ENCODE results near the gene ZNF283. TPM values are rescaled to one million over a fixed set of nuclear protein-coding genes. Genes with fewer than 3 reads are reported as not detected.
"Not testable (repeated sequence)": the region's sequence is repeated elsewhere in the genome, so short reads cannot be mapped to it uniquely, and the experiment has no call there.

The ZNF283 gene
- total RNA-seq, 1 donor from 2014 or later: 15.2 TPM

- DNase-seq (ENCODE audit: low spot score): no peak
- intact Hi-C loops (cut with DNase I): no loop called here
Observed at GRCh38 chr19:43798026-43798545, 29.0 kb upstream of the ZNF283 start.

GRCh38 chr19:43798546-43799409, 28.3 kb upstream of the ZNF283 start:
- intact Hi-C loops (cut with DNase I): no loop called here
- DNase-seq (ENCODE audit: low spot score): no peak

GRCh38 chr19:43799502-43800142, 27.5 kb upstream of the ZNF283 start:
- DNase-seq (ENCODE audit: low spot score): no peak
- intact Hi-C loops (cut with DNase I): no loop called here

- intact Hi-C loops (cut with DNase I): no loop called here
- DNase-seq (ENCODE audit: low spot score): no peak
Observed at GRCh38 chr19:43802216-43802951, 24.7 kb upstream of the ZNF283 start, which contains the start of gene LYPD5. Gene LYPD5 (minus strand): TSS chr19:43802447. CDS start chr19:43802380, 67 bp downstream.

DNA sequence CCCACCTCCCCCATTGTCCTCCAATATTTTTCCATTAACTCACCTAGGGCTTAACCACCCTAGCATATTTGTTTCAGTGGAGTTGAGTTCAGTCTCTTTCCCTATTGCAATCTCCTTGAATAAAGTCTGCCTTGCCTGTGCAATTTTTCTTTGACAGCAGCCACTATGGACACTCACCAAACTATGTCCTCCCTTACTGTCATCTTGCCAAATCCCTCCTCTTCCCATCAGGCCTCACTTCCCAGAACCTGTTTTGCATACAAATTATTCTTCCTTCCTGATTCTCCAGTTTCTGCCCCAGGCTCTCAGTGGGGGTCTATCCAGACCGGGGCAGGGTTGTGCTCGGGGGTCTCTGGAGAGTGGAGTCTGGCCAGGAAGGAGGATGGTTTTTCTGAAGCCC, 22.7 kb upstream of the ZNF283 start:
- intact Hi-C loops (cut with DNase I): no loop called here
- no peak for DNase-seq (ENCODE audit: low spot score)

DNA sequence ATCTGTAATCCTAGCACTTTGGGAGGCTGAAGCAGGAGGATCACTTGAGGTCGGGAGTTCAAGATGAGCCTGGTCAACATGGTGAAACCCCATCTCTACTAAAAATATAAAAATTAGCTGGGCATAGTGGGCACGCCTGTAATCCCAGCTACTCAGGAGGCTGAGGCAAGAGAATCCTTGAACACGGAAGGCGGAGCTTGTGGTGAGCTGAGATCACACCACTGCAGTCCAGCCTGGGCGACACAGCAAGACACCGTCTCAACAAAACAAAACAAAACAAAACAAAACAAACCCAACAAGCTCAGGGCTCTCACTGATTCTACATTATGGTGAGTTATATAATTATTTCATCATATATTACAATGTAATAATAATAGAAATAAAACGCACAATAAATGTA, 20.7 kb upstream of the ZNF283 start:
- intact Hi-C loops (cut with DNase I); DNase-seq (ENCODE audit: low spot score): not testable (repeated sequence)

GRCh38 chr19:43806848-43807247, 20.3 kb upstream of the ZNF283 start:
- no peak for DNase-seq (ENCODE audit: low spot score)
- intact Hi-C loops (cut with DNase I): no loop called here

- intact Hi-C loops (cut with DNase I): no loop called here
- DNase-seq (ENCODE audit: low spot score): no peak
Observed at GRCh38 chr19:43807651-43808050, 19.5 kb upstream of the ZNF283 start.

DNA sequence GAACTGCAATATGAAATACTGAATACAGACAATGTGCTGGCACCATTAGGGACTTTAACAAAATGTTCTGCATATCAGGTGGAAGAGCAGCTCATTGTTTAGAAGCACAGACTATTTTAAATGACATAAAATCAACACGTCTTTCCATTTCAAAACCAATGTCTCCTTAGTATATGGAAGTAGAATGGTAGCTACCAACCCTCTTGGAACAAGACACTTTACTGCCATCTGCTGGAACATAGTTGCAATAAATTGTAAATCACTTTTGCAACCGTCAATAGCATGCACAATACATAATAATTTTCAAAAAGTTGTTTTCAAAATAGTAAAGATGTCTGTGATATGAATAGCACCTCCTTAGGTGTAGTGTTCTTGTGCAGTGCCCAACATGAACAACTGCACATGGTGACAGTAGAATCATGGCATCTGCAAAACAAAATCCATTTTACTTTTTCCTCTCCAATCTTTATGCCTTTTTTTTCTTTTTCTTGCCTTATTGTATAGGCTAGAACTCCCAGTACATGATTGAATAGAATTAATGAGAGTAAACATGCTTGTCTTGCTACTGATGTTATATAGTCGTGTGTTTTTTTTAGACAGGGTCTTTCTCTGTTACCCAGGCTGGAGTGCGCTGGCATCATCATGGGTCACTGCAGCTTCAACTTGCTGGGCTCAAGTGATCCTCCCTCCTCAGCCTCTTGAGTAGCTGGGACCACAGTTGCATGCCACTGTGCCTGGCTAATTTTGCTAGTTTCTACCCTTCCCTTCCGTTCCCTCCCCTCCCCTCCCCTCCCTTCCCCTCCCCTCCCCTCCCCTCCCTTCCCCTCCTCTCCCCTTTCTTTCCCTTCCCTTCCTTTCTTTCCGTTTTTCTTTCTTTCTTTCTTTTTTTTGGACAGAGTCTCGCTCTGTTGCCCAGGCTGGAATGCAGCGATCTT, 17.1 kb upstream of the ZNF283 start:
- intact Hi-C loops (cut with DNase I): no loop called here

DNA sequence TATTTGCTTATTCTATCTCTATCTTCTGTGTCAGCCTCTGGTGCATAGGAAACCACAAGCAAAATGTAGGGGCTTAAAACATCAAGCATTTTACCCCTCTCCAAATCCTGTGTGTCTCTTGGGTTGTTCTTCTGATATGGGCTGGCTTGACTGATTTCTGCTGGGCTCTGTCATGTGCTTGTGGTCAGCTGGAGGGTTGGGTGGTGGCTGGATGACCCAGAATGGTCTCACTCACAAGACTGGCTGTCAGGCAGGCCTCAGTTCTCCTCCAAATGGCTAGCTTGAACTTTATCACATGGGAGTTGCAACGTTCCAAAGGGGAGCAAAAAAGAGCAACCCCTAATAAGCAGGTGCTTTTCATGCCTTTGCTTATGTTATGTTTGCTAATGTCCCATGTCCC, 15.3 kb upstream of the ZNF283 start:
- intact Hi-C loops (cut with DNase I): no loop called here
- no peak for DNase-seq (ENCODE audit: low spot score)

More for the DNA sequence above, 17.1 kb upstream of the ZNF283 start:
- no peak for DNase-seq (ENCODE audit: low spot score)

- DNase-seq (ENCODE audit: low spot score): no peak
- intact Hi-C loops (cut with DNase I): no loop called here
Observed at GRCh38 chr19:43812259-43812658, 14.9 kb upstream of the ZNF283 start.

DNA sequence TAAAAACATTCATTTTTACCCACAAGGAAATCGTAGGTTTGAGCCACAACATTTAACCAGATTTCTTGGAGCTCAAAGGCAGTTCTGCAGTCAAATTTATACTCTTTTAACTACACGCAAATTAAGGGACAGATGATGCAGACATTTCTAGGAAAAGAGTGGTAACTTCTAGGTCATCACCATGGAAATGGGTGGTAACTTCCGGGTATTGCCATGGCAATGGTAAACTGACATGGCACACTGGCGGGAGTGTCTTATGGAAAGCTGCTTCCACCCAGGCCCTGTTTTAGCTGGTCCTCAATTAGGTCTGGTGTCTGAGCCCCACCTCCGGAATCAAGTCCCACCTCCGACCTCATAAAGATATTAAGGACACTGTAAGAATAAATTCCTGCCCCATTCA, 14.4 kb upstream of the ZNF283 start:
- intact Hi-C loops (cut with DNase I): no loop called here

DNA sequence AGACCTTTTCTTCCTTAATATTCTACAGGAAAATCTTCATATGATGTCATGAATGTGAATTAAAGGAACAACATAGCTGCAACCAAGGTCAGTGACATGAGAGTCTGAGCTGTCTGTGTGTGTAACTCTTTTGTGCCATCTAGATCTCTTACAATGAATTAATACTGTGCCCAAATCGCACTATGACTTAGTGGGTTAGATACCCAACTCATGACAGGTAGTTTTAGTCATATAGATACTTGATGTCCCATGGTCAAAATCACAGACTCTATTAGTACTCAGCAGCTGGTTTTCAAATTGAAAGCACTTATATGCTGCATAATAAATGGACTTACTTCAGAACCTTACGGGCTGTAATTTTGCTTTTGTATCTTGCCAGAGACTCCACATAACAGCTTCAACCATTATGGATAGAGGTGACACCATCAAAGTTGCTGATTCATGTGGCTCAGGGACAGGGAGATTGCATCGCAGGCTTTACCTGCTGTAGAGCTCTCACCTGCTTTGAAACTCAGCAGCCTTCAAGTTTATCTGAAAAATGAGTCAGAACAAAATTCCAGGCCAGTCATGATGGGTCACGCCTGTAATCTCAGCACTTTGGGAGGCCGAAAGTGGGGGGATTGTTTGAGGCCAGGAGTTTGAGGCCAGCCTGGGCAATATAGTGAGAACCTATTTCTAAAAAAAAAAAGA, 12.3 kb upstream of the ZNF283 start:
- intact Hi-C loops (cut with DNase I): no loop called here
- no peak for DNase-seq (ENCODE audit: low spot score)

More for the DNA sequence above, 14.4 kb upstream of the ZNF283 start:
- DNase-seq (ENCODE audit: low spot score): no peak

GRCh38 chr19:43817454-43817853, 9.7 kb upstream of the ZNF283 start:
- DNase-seq (ENCODE audit: low spot score); intact Hi-C loops (cut with DNase I): not testable (repeated sequence)

- intact Hi-C loops (cut with DNase I): no loop called here
- no peak for DNase-seq (ENCODE audit: low spot score)
Observed at GRCh38 chr19:43818500-43818899, 8.6 kb upstream of the ZNF283 start.

DNA sequence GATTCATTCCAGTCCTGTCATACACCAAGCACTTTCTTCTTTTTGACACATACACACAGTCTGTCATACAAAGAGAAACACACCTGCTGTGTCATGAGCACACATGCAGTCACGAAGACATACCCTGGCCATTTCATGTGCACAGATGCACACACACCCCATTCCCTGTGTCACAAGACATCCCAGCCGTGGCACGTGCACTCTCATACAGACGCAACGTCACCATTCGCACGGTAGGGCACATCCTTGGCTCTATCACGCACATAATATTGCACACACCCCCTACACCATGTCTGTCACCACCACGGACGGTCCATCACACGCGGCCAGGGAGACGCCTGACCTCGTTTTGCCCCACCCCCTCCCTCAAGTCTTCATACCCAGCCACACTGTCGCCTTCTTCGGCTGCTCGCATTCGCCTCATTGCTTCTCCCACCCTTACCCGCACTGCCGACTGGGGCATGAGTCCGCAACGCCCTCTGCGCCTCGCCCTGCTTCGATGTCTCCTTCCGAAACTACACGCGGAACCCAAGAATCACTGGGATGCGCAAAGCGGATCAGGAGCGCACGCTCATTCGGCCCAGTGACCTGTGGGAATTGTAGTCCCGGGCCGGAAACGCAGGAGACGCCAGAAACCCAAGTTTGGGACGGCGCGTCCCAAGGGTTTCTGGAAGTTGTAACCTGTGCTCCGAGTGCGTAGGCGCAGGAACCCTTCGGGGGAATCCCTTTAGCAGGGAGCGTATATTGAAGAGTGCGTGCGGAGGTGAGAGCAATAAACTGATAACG, 6.8 kb upstream of the ZNF283 start:
- intact Hi-C loops (cut with DNase I): no loop called here
- no peak for DNase-seq (ENCODE audit: low spot score)

DNA sequence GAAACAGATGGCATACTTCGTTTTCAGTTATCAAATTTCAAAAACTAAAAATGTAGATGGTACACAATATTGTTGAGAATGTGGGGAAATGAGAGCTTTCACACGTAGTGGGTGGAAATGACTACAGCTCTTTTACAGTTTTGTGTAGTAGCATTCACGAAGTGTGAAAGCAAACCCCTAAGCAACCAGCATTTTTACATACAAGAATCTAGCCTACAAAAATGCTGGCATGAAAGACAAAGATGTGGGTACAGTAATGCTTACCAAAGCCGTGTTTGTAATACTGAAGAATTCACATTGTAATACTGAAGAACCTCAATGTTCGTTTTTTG, 6.3 kb upstream of the ZNF283 start:
- intact Hi-C loops (cut with DNase I): no loop called here
- no peak for DNase-seq (ENCODE audit: low spot score)

DNA sequence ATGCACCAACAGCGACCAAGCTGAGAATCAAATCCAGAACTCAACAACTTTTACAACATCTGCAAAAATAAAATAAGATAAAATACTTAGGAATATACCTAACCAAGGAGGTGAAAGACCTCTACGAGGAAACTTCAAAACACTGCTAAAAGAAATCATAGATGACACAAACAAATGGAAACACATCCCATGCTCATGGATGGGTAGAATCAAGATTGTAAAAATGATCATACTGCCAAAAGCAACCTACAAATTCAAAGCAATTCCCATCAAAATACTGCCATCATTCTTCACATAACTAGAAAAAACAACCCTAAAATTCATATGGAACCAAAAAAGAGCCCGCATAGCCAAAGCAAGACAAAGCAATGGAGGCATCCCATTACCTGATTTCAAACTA, 3.3 kb upstream of the ZNF283 start:
- intact Hi-C loops (cut with DNase I); DNase-seq (ENCODE audit: low spot score): not testable (repeated sequence)

Data from cardiac septum (tissue), 1 donor.